ENCODE measurements around the gene HIP1R. TPM values are rescaled to one million over a fixed set of nuclear protein-coding genes. Genes with fewer than 3 reads are reported as not detected.

Gene HIP1R
- polyA plus RNA-seq, 3 donors: 0.09 to 0.60 TPM; not detected in 1

- Histone ChIP-seq H3K4me2 (replicated peaks; ENCODE audit: extremely low read depth, low read length, poor library complexity, severe bottlenecking) (no peak overlapping the region), H2AFZ (ENCODE audit: insufficient read depth, low read depth, low read length, poor library complexity, severe bottlenecking) (no peak overlapping the region), H3K4me1 (ENCODE audit: control insufficient read depth in 1 of 2, insufficient read depth in 2 of 2, low read length in 2 of 2) (no peaks in the 10 kb centered on the region), H3K27me3 (ENCODE audit: control insufficient read depth in 2 of 2, insufficient read depth in 2 of 2, low read length in 2 of 2) (no peaks in the 10 kb centered on the region), H3K4me3 (replicated peaks in 1 of 3; ENCODE audit: low read depth in 2 of 3, low read length in 3 of 3) (no peak overlapping the region), H3K36me3 (replicated peaks in 1 of 2; ENCODE audit: control insufficient read depth in 1 of 2, insufficient read depth in 2 of 2, low read length in 2 of 2) (no peaks in the 10 kb centered on the region), H4K20me1 (ENCODE audit: insufficient read depth, low read length) (no peaks in the 10 kb centered on the region), H3K27ac (ENCODE audit: low read depth in 1 of 2, low read length in 2 of 2) (no peak overlapping the region), H3K9me3 (replicated peaks in 1 of 2; ENCODE audit: control insufficient read depth in 1 of 2, insufficient read depth in 1 of 2, low read length in 2 of 2) (no peaks in the 10 kb centered on the region), H3K79me2 (ENCODE audit: insufficient read depth, low read length) (no peaks in the 10 kb centered on the region), H3K9ac (ENCODE audit: insufficient read depth, low read length, poor library complexity, severe bottlenecking) (no peak overlapping the region)
- DNase-seq: no peak
- Mint-ChIP-seq H3K9me3 (no peaks in the 10 kb centered on the region), H3K36me3 (no peaks in the 10 kb centered on the region), H3K27me3 (ENCODE audit: low read depth in 3 of 3) (peaks cover 0 to 6% (median 0%) of the 10 kb centered on the region in 3 donors), H3K4me1 (no peaks in the 10 kb centered on the region), H3K27ac (no peak overlapping the region), H3K4me3 (no peak overlapping the region)
- TF ChIP-seq CTCF (IDR thresholded peaks at IDR 0.05): no peak
- intact Hi-C loops (cut with micrococcal nuclease): no loop called here
- 87% methylated on average over 5 of the region's 27 CpGs for WGBS (ENCODE audit: insufficient coverage)
These were observed 15.6 kb downstream of the HIP1R start for GRCh38 chr12:122850695-122851350.

- no peaks in the 10 kb centered on the region for H3K9me3 ChIP-seq (replicated peaks in 1 of 2; ENCODE audit: control insufficient read depth in 1 of 2, insufficient read depth in 1 of 2, low read length in 2 of 2)
- Mint-ChIP-seq H3K4me3 (no peak overlapping the region), H3K36me3 (no peaks in the 10 kb centered on the region), H3K4me1 (no peaks in the 10 kb centered on the region), H3K9me3 (no peaks in the 10 kb centered on the region), H3K27ac (no peak overlapping the region), H3K27me3 (ENCODE audit: low read depth in 3 of 3) (peaks cover 0 to 7% (median under 1%) of the 10 kb centered on the region in 3 donors)
- H3K4me3 ChIP-seq (replicated peaks in 1 of 3; ENCODE audit: low read depth in 2 of 3, low read length in 3 of 3): no peak overlapping the region
- H3K36me3 ChIP-seq (replicated peaks in 1 of 2; ENCODE audit: control insufficient read depth in 1 of 2, insufficient read depth in 2 of 2, low read length in 2 of 2): no peaks in the 10 kb centered on the region
- no peak for DNase-seq
- H4K20me1 ChIP-seq (ENCODE audit: insufficient read depth, low read length): no peaks in the 10 kb centered on the region
- no peak overlapping the region for H3K4me2 ChIP-seq (replicated peaks; ENCODE audit: extremely low read depth, low read length, poor library complexity, severe bottlenecking)
- no peak overlapping the region for H3K9ac ChIP-seq (ENCODE audit: insufficient read depth, low read length, poor library complexity, severe bottlenecking)
- H3K27me3 ChIP-seq (ENCODE audit: control insufficient read depth in 2 of 2, insufficient read depth in 2 of 2, low read length in 2 of 2): no peaks in the 10 kb centered on the region
- H3K4me1 ChIP-seq (ENCODE audit: control insufficient read depth in 1 of 2, insufficient read depth in 2 of 2, low read length in 2 of 2): no peaks in the 10 kb centered on the region
- no peak overlapping the region for H2AFZ ChIP-seq (ENCODE audit: insufficient read depth, low read depth, low read length, poor library complexity, severe bottlenecking)
- no peak for TF ChIP-seq CTCF (IDR thresholded peaks at IDR 0.05)
- no peak overlapping the region for H3K27ac ChIP-seq (ENCODE audit: low read depth in 1 of 2, low read length in 2 of 2)
- WGBS (ENCODE audit: insufficient coverage): 73% methylated on average over 5 of the region's 5 CpGs
- H3K79me2 ChIP-seq (ENCODE audit: insufficient read depth, low read length): no peaks in the 10 kb centered on the region
- intact Hi-C loops (cut with micrococcal nuclease): no loop called here
These were observed 16.6 kb downstream of the HIP1R start for GRCh38 chr12:122851820-122852219.

Measured in CD14-positive monocyte (primary cell).